ENCODE data around the gene SLC36A4.
"Not testable (repeated sequence)": the region's sequence is repeated elsewhere in the genome, so short reads cannot be mapped to it uniquely, and the experiment has no call there.

Gene SLC36A4

GRCh38 chr11:93122535-93123235 is 75.1 kb downstream of the SLC36A4 start:
- DNase-seq (ENCODE audit: low spot score), result no peak
- no peak for TF ChIP-seq CTCF (IDR thresholded peaks at IDR 0.05; ENCODE audit: extremely low read depth, missing control alignments)

- no peak for DNase-seq (ENCODE audit: low spot score)
- TF ChIP-seq CTCF (IDR thresholded peaks at IDR 0.05; ENCODE audit: extremely low read depth, missing control alignments), result no peak
Measured at GRCh38 chr11:93118276-93118675, 79.5 kb downstream of the SLC36A4 start.

GRCh38 chr11:93117565-93117964 is 80.2 kb downstream of the SLC36A4 start:
- TF ChIP-seq CTCF (IDR thresholded peaks at IDR 0.05; ENCODE audit: extremely low read depth, missing control alignments), result no peak
- DNase-seq (ENCODE audit: low spot score), result no peak

GRCh38 chr11:93116641-93117441 is 81.0 kb downstream of the SLC36A4 start:
- TF ChIP-seq CTCF (IDR thresholded peaks at IDR 0.05; ENCODE audit: extremely low read depth, missing control alignments), result no peak
- no peak for DNase-seq (ENCODE audit: low spot score)

GRCh38 chr11:93114304-93114703 is 83.5 kb downstream of the SLC36A4 start:
- no peak for TF ChIP-seq CTCF (IDR thresholded peaks at IDR 0.05; ENCODE audit: extremely low read depth, missing control alignments)
- no peak for DNase-seq (ENCODE audit: low spot score)

- DNase-seq (ENCODE audit: low spot score), result no peak
- TF ChIP-seq CTCF (IDR thresholded peaks at IDR 0.05; ENCODE audit: extremely low read depth, missing control alignments), result no peak
Measured at GRCh38 chr11:93113824-93114223, 84.0 kb downstream of the SLC36A4 start.

GRCh38 chr11:93111147-93111546 is 86.6 kb downstream of the SLC36A4 start:
- not testable (repeated sequence) for DNase-seq (ENCODE audit: low spot score)
